ENCODE data around the gene SRGAP3. TPM values are rescaled to one million over a fixed set of nuclear protein-coding genes. Genes with fewer than 3 reads are reported as not detected.

The SRGAP3 gene
- polyA plus RNA-seq, 3 donors = 0.27 to 1.3 (median 0.87) TPM

DNA sequence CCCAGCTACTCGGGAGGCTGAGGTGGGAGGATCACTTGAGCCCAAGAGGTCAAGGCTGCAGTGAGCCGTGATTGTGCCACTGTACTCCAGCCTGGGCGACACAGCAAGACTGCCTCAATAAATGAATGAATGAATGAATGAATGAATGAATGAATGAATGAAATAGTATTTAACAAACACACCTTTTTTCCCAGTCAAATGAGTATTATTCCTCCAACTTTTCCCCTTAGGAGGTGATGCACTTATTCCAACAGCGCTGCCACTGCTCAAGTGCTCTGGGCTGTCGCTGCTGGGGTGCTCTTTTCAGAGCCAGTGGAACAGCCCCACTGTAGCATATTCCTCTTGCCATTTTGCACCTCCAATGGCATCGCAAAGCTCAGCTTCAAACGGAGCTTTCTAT, 219.4 kb downstream of the SRGAP3 start:
- Histone ChIP-seq H3K79me2 (ENCODE audit: insufficient read depth, low read length) (no peaks in the 10 kb centered on the region), H2AFZ (ENCODE audit: insufficient read depth, low read depth, low read length, poor library complexity, severe bottlenecking) (no peak overlapping the region), H3K9me3 (replicated peaks in 1 of 2; ENCODE audit: control insufficient read depth in 1 of 2, insufficient read depth in 1 of 2, low read length in 2 of 2) (no peaks in the 10 kb centered on the region), H3K9ac (ENCODE audit: insufficient read depth, low read length, poor library complexity, severe bottlenecking) (no peak overlapping the region), H3K27me3 (ENCODE audit: control insufficient read depth in 2 of 2, insufficient read depth in 2 of 2, low read length in 2 of 2) (no peaks in the 10 kb centered on the region), H3K27ac (ENCODE audit: low read depth in 1 of 2, low read length in 2 of 2) (no peak overlapping the region), H3K4me2 (replicated peaks; ENCODE audit: extremely low read depth, low read length, poor library complexity, severe bottlenecking) (no peak overlapping the region), H4K20me1 (ENCODE audit: insufficient read depth, low read length) (no peaks in the 10 kb centered on the region), H3K4me3 (replicated peaks in 1 of 3; ENCODE audit: low read depth in 2 of 3, low read length in 3 of 3) (no peak overlapping the region), H3K36me3 (replicated peaks in 1 of 2; ENCODE audit: control insufficient read depth in 1 of 2, insufficient read depth in 2 of 2, low read length in 2 of 2) (no peaks in the 10 kb centered on the region), H3K4me1 (ENCODE audit: control insufficient read depth in 1 of 2, insufficient read depth in 2 of 2, low read length in 2 of 2) (no peaks in the 10 kb centered on the region)
- no peaks in the 10 kb centered on the region for H3K36me3 Mint-ChIP-seq
- no peak overlapping the region for H3K27ac Mint-ChIP-seq
- intact Hi-C loops (cut with micrococcal nuclease) = no loop called here
- 100% methylated on average over 6 of the region's 7 CpGs for WGBS (ENCODE audit: insufficient coverage)
- H3K27me3 Mint-ChIP-seq (ENCODE audit: low read depth in 3 of 3) = peaks cover 0 to 3% (median 1%) of the 10 kb centered on the region in 3 donors
- H3K9me3 Mint-ChIP-seq = no peaks in the 10 kb centered on the region
- DNase-seq = no peak
- H3K4me1 Mint-ChIP-seq = peaks cover 1% of the 10 kb centered on the region
- TF ChIP-seq, protein P1, sequence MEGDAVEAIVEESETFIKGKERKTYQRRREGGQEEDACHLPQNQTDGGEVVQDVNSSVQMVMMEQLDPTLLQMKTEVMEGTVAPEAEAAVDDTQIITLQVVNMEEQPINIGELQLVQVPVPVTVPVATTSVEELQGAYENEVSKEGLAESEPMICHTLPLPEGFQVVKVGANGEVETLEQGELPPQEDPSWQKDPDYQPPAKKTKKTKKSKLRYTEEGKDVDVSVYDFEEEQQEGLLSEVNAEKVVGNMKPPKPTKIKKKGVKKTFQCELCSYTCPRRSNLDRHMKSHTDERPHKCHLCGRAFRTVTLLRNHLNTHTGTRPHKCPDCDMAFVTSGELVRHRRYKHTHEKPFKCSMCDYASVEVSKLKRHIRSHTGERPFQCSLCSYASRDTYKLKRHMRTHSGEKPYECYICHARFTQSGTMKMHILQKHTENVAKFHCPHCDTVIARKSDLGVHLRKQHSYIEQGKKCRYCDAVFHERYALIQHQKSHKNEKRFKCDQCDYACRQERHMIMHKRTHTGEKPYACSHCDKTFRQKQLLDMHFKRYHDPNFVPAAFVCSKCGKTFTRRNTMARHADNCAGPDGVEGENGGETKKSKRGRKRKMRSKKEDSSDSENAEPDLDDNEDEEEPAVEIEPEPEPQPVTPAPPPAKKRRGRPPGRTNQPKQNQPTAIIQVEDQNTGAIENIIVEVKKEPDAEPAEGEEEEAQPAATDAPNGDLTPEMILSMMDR (IDR thresholded peaks at IDR 0.05) = no peak
- no peak overlapping the region for H3K4me3 Mint-ChIP-seq

DNA sequence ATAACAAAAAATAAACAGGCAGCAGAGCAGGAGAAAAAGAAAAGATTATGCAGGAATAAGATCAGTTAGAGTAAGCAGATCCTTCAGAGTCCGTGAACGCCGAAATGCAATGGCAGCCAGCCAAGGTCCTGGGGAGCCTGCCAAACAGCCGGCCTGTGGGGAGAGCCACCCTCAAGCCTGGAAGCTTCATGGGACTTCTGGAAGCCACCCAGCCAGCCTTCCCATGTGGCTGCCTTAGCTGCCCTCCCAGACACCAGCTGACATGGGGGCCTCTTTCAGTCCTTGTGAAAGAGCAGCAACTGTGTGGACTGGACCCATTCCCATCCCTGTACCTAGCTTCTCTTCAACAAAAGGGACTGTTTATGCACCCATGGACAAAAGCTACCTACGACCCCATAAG, 221.3 kb downstream of the SRGAP3 start:
- Histone ChIP-seq H3K9ac (ENCODE audit: insufficient read depth, low read length, poor library complexity, severe bottlenecking) (no peak overlapping the region), H3K4me3 (replicated peaks in 1 of 3; ENCODE audit: low read depth in 2 of 3, low read length in 3 of 3) (no peak overlapping the region), H3K27me3 (ENCODE audit: control insufficient read depth in 2 of 2, insufficient read depth in 2 of 2, low read length in 2 of 2) (no peaks in the 10 kb centered on the region), H3K4me2 (replicated peaks; ENCODE audit: extremely low read depth, low read length, poor library complexity, severe bottlenecking) (no peak overlapping the region), H3K4me1 (ENCODE audit: control insufficient read depth in 1 of 2, insufficient read depth in 2 of 2, low read length in 2 of 2) (no peaks in the 10 kb centered on the region), H4K20me1 (ENCODE audit: insufficient read depth, low read length) (no peaks in the 10 kb centered on the region), H2AFZ (ENCODE audit: insufficient read depth, low read depth, low read length, poor library complexity, severe bottlenecking) (no peak overlapping the region), H3K36me3 (replicated peaks in 1 of 2; ENCODE audit: control insufficient read depth in 1 of 2, insufficient read depth in 2 of 2, low read length in 2 of 2) (no peaks in the 10 kb centered on the region), H3K79me2 (ENCODE audit: insufficient read depth, low read length) (no peaks in the 10 kb centered on the region), H3K9me3 (replicated peaks in 1 of 2; ENCODE audit: control insufficient read depth in 1 of 2, insufficient read depth in 1 of 2, low read length in 2 of 2) (no peaks in the 10 kb centered on the region), H3K27ac (ENCODE audit: low read depth in 1 of 2, low read length in 2 of 2) (no peak overlapping the region)
- TF ChIP-seq, protein P1 (IDR thresholded peaks at IDR 0.05) = no peak
- 73% methylated on average over 5 of the region's 5 CpGs for WGBS (ENCODE audit: insufficient coverage)
- Mint-ChIP-seq H3K4me1 (no peaks in the 10 kb centered on the region), H3K27me3 (ENCODE audit: low read depth in 3 of 3) (peaks cover 0 to 3% (median 1%) of the 10 kb centered on the region in 3 donors), H3K36me3 (no peaks in the 10 kb centered on the region), H3K9me3 (no peaks in the 10 kb centered on the region), H3K27ac (no peak overlapping the region), H3K4me3 (no peak overlapping the region)
- DNase-seq = no peak
- intact Hi-C loops (cut with micrococcal nuclease) = no loop called here

Measured in CD14-positive monocyte (primary cell).